SU-DHL-6 (cell line): ENCODE measurements around the gene HYCC1.

Source experiments
- H2AFZ ChIP-seq: fragments of 200-600 bp; sonication (generic); 2 replicates; pipeline ENCODE4 v1.6.1; 2014; ENCODE audit warnings: low read depth, mild to moderate bottlenecking, moderate library complexity, mixed read lengths, antibody characterized with exemption, low read length; ENCODE audit not compliant: severe bottlenecking
- H3F3A ChIP-seq: fragments of 200-600 bp; shearing (Covaris generic); 2 replicates; pipeline ENCODE4 v1.6.0; 2016; ENCODE audit warnings: antibody characterized with exemption, mild to moderate bottlenecking; ENCODE audit not compliant: insufficient read depth
- H3K27ac ChIP-seq: fragments of 200-600 bp; sonication (generic); 2 replicates; pipeline ENCODE4 v1.5.1; 2016; ENCODE audit warnings: low read depth, mild to moderate bottlenecking, low read length, moderate library complexity, mixed read lengths
- H3K27me3 ChIP-seq: fragments of 200-600 bp; sonication (generic), shearing (Covaris generic); 2 replicates; pipeline ENCODE4 v1.6.0; 2014; ENCODE audit warnings: mild to moderate bottlenecking, low read length
- H3K36me3 ChIP-seq: fragments of 200-600 bp; sonication (generic); 2 replicates; pipeline ENCODE4 v1.6.1; 2014; ENCODE audit warnings: mild to moderate bottlenecking, low read length, mixed read lengths
- H3K4me2 ChIP-seq: fragments of 300-600, 200-600 bp; shearing (Covaris generic), sonication (generic); 2 replicates; pipeline ENCODE4 v1.6.0; 2014; ENCODE audit warnings: low read length, low read depth, mild to moderate bottlenecking; ENCODE audit not compliant: poor library complexity, severe bottlenecking
- H3K4me3 ChIP-seq: fragments of 200-600 bp; sonication (generic); 2 replicates; pipeline ENCODE4 v1.5.1; 2014; ENCODE audit warnings: antibody characterized with exemption, low read length, mild to moderate bottlenecking, mixed read lengths; ENCODE audit not compliant: insufficient read depth, poor library complexity, severe bottlenecking
- H3K79me2 ChIP-seq: fragments of 200-600 bp; sonication (generic); 2 replicates; pipeline ENCODE4 v1.6.1; 2014; ENCODE audit warnings: mild to moderate bottlenecking, low read length, moderate library complexity; ENCODE audit not compliant: insufficient read depth
- H3K9ac ChIP-seq: fragments of 200-600 bp; sonication (generic); 2 replicates; pipeline ENCODE4 v1.7.0; 2014; ENCODE audit warnings: mild to moderate bottlenecking, low read length
- H3K9me2 ChIP-seq: fragments of 200-600 bp; sonication (generic); replicated peaks from 2 replicates; pipeline ENCODE4 v1.6.1; 2014; ENCODE audit warnings: low read length; ENCODE audit not compliant: insufficient read depth
- H3K9me3 ChIP-seq: fragments of 200-600 bp; sonication (generic); 2 replicates; pipeline ENCODE4 v1.6.1; 2014; ENCODE audit warnings: low read length, mixed read lengths; ENCODE audit not compliant: insufficient read depth
- H4K20me1 ChIP-seq: fragments of 200-600 bp; sonication (generic); 2 replicates; pipeline ENCODE4 v1.6.1; 2014; ENCODE audit warnings: low read depth, mild to moderate bottlenecking, antibody characterized with exemption, low read length, moderate library complexity, mixed read lengths
- EZH2phosphoT487 ChIP-seq: fragments of 200-600 bp; sonication (generic), shearing (Covaris generic); conservative IDR thresholded peaks from 2 replicates; pipeline ENCODE4 v1.6.1; 2018; ENCODE audit warnings: mild to moderate bottlenecking, antibody characterized with exemption, low read length, moderate library complexity, mixed read lengths
- TF ChIP-seq, protein P1 (sequence below): fragments of 200-600 bp; sonication (generic); IDR thresholded peaks from one replicate; pipeline ENCODE4 v1.5.1; 2017; ENCODE audit warnings: antibody characterized with exemption, mild to moderate bottlenecking, low read length, moderate library complexity; ENCODE audit not compliant: insufficient read depth, poor library complexity, severe bottlenecking

The HYCC1 gene

GRCh38 chr7:23027261-23027660 lies 13.3 kb upstream of the HYCC1 start:
- Histone ChIP-seq H3K79me2 (no peaks in the 10 kb centered on the region), H3K36me3 (no peaks in the 10 kb centered on the region), H3K9ac (no peak overlapping the region), H4K20me1 (no peaks in the 10 kb centered on the region), H3K27me3 (no peaks in the 10 kb centered on the region), H3K27ac (no peak overlapping the region), H2AFZ (no peak overlapping the region), H3K4me3 (no peak overlapping the region), H3K9me3 (no peaks in the 10 kb centered on the region), H3K9me2 (no peaks in the 10 kb centered on the region), H3K4me2 (no peak overlapping the region), H3F3A (no peaks in the 10 kb centered on the region)
- no peak for TF ChIP-seq EZH2phosphoT487
- TF ChIP-seq, protein P1, sequence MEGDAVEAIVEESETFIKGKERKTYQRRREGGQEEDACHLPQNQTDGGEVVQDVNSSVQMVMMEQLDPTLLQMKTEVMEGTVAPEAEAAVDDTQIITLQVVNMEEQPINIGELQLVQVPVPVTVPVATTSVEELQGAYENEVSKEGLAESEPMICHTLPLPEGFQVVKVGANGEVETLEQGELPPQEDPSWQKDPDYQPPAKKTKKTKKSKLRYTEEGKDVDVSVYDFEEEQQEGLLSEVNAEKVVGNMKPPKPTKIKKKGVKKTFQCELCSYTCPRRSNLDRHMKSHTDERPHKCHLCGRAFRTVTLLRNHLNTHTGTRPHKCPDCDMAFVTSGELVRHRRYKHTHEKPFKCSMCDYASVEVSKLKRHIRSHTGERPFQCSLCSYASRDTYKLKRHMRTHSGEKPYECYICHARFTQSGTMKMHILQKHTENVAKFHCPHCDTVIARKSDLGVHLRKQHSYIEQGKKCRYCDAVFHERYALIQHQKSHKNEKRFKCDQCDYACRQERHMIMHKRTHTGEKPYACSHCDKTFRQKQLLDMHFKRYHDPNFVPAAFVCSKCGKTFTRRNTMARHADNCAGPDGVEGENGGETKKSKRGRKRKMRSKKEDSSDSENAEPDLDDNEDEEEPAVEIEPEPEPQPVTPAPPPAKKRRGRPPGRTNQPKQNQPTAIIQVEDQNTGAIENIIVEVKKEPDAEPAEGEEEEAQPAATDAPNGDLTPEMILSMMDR: no peak

DNA sequence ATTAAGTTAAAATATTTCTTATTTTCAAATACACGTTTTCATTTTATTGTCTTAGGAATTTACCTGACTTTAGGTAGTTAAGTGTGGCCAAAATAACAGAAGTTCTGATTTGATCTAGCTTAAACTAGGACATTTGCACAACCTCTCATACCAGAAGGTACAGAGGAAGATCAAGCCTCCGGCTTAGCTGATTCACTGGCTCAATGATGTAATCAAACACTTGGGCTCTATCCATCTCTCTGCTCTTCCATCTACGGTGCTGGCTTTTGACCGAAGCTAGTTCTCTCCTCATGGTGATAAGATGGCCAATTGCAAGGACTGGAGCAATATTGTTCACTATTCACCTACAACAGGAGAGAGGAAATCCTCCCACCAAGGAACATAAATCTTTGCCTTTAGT lies 12.2 kb upstream of the HYCC1 start:
- Histone ChIP-seq H3K9me3 (no peaks in the 10 kb centered on the region), H3K4me2 (no peak overlapping the region), H4K20me1 (no peaks in the 10 kb centered on the region), H2AFZ (no peak overlapping the region), H3K36me3 (no peaks in the 10 kb centered on the region), H3K4me3 (no peak overlapping the region), H3F3A (no peaks in the 10 kb centered on the region), H3K9ac (no peak overlapping the region), H3K9me2 (no peaks in the 10 kb centered on the region), H3K27ac (no peak overlapping the region), H3K27me3 (no peaks in the 10 kb centered on the region), H3K79me2 (no peaks in the 10 kb centered on the region)
- TF ChIP-seq, protein P1: no peak
- no peak for TF ChIP-seq EZH2phosphoT487

DNA sequence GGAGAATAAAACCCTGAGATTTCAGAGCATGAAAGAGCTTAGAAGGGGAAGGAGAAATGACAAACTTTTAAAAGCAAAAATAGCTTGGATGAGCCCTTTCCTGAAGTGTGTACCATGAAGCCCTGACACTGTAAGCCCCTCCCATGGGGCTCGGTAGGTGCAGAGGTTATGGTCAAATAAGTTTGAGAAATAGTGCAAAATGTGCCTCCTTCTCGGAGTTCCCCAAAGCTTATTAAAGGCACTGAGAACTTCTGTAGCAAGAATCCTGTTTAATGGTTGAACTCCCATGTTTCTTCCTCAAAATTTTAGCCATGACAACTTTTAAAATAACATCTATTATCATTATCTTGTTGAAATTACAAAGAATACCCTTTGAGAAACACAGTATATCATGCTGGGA lies 10.5 kb upstream of the HYCC1 start:
- Histone ChIP-seq H3K27me3 (no peaks in the 10 kb centered on the region), H3F3A (no peaks in the 10 kb centered on the region), H3K9me2 (no peaks in the 10 kb centered on the region), H3K4me2 (no peak overlapping the region), H3K9ac (no peak overlapping the region), H2AFZ (no peak overlapping the region), H3K4me3 (no peak overlapping the region), H3K9me3 (no peaks in the 10 kb centered on the region), H3K27ac (no peak overlapping the region), H4K20me1 (no peaks in the 10 kb centered on the region), H3K36me3 (no peaks in the 10 kb centered on the region), H3K79me2 (no peaks in the 10 kb centered on the region)
- TF ChIP-seq, protein P1: no peak
- no peak for TF ChIP-seq EZH2phosphoT487

GRCh38 chr7:23022851-23023250 lies 8.9 kb upstream of the HYCC1 start:
- Histone ChIP-seq H3K9me2 (no peaks in the 10 kb centered on the region), H3K9ac (no peak overlapping the region), H3K4me2 (no peak overlapping the region), H2AFZ (no peak overlapping the region), H3K4me3 (no peak overlapping the region), H3K79me2 (no peaks in the 10 kb centered on the region), H3K27ac (no peak overlapping the region), H3F3A (no peaks in the 10 kb centered on the region), H3K36me3 (no peaks in the 10 kb centered on the region), H3K27me3 (no peaks in the 10 kb centered on the region), H3K9me3 (no peaks in the 10 kb centered on the region), H4K20me1 (no peaks in the 10 kb centered on the region)
- TF ChIP-seq, protein P1: no peak
